Activated CD8-positive, alpha-beta T cell treated with anti-CD3 and anti-CD28 coated beads, Interleukin-2, amount 10 ng/mL, durations not matched to agents 7 days and 5 days (primary cell): ENCODE measurements around the gene PPARG. TPM values are rescaled to one million over a fixed set of nuclear protein-coding genes. Genes with fewer than 3 reads are reported as not detected.
"Not testable (repeated sequence)": the region's sequence is repeated elsewhere in the genome, so short reads cannot be mapped to it uniquely, and the experiment has no call there.

Source experiments
- ATAC-seq: fragments of 150-1000 bp; cut with Tn5 transposase; one replicate; pipeline ENCODE4 v1.10.0; 2021; ENCODE audit warnings: moderate library complexity
- CTCF ChIA-PET: fragments of 350-600 bp; sonication (Branson Sonifier 250); formaldehyde crosslinking; loops from one replicate; lab custom pipeline; 2021; ENCODE audit warnings: antibody characterized with exemption; lab: Charles Lee
- POLR2A ChIA-PET: fragments of 350-600 bp; sonication (Branson Sonifier 250); formaldehyde crosslinking; loops from one replicate; lab custom pipeline; 2021; ENCODE audit warnings: antibody characterized with exemption; lab: Charles Lee
- DNase-seq: peaks from one replicate; pipeline ENCODE4 v3.0.0-alpha.2; 2020
- H3K27ac Mint-ChIP-seq: one replicate; pipeline ENCODE4 v1.8.0; 2021; ENCODE audit warnings: mild to moderate bottlenecking, mixed read lengths
- H3K27me3 Mint-ChIP-seq: one replicate; pipeline ENCODE4 v1.8.0; 2021; ENCODE audit warnings: low read depth, mixed read lengths
- H3K36me3 Mint-ChIP-seq: one replicate; pipeline ENCODE4 v1.8.0; 2021; ENCODE audit warnings: low read depth, mixed read lengths
- H3K4me1 Mint-ChIP-seq: one replicate; pipeline ENCODE4 v1.8.0; 2021; ENCODE audit warnings: low read depth, mixed read lengths
- H3K4me3 Mint-ChIP-seq: one replicate; pipeline ENCODE4 v1.8.0; 2021; ENCODE audit warnings: mild to moderate bottlenecking, mixed read lengths
- H3K9me3 Mint-ChIP-seq: one replicate; pipeline ENCODE4 v1.8.0; 2022; ENCODE audit warnings: mixed read lengths; ENCODE audit not compliant: insufficient read depth
- total RNA-seq, 2 experiments: library from RNA; stranded (reverse); gene quantifications; one replicate each; pipeline ENCODE4 v1.2.3, GENCODE V29; 2021

PPARG gene
- total RNA-seq, 2 experiments from 2014 or later, result not detected

- ChIA-PET CTCF (interaction anchor here (1.7 to 5.6 kb wide), 3 partner anchors 14 to 340 kb away, joined by 3 to 160 read pairs (median 21); no protein-coding TSS in a partner anchor), POLR2A (no interaction called here)
- ATAC-seq (no peak), DNase-seq (no peak)
- no peaks in the 10 kb centered on the region for H3K36me3 Mint-ChIP-seq
- no peak overlapping the region for H3K4me3 Mint-ChIP-seq
- no peaks in the 10 kb centered on the region for H3K27me3 Mint-ChIP-seq
- no peaks in the 10 kb centered on the region for H3K9me3 Mint-ChIP-seq
- H3K4me1 Mint-ChIP-seq, result peaks cover 4% of the 10 kb centered on the region
- no peak overlapping the region for H3K27ac Mint-ChIP-seq
Observed at GRCh38 chr3:12477256-12477655, 188.4 kb downstream of the PPARG start.

- ATAC-seq, result no peak
- peaks cover 10% of the 10 kb centered on the region for H3K4me1 Mint-ChIP-seq
- ChIA-PET POLR2A (interaction anchor here (0.6 kb wide), 2 partner anchors 30 to 343 kb away, joined by 3 read pairs; no protein-coding TSS in a partner anchor), CTCF (interaction anchor here (1.9 to 5.6 kb wide), 5 partner anchors 84 to 351 kb away, joined by 7 to 160 read pairs (median 20); no protein-coding TSS in a partner anchor)
- H3K27ac Mint-ChIP-seq, result no peak overlapping the region
- H3K27me3 Mint-ChIP-seq, result no peaks in the 10 kb centered on the region
- no peaks in the 10 kb centered on the region for H3K36me3 Mint-ChIP-seq
- H3K4me3 Mint-ChIP-seq, result no peak overlapping the region
- no peaks in the 10 kb centered on the region for H3K9me3 Mint-ChIP-seq
- DNase-seq, result no peak
Observed at GRCh38 chr3:12478326-12478725, 189.5 kb downstream of the PPARG start.

- POLR2A ChIA-PET, result interaction anchor here (0.8 kb wide), 1 partner anchor 344 kb away, joined by 3 read pairs; no protein-coding TSS in a partner anchor
- ATAC-seq, H3K27me3 Mint-ChIP-seq, H3K4me3 Mint-ChIP-seq, H3K9me3 Mint-ChIP-seq, H3K36me3 Mint-ChIP-seq, DNase-seq, H3K27ac Mint-ChIP-seq: not testable (repeated sequence)
- CTCF ChIA-PET, result interaction anchor here (0.6 to 5.6 kb wide), 31 partner anchors 9 to 363 kb away, joined by 3 to 160 read pairs (median 4); partner anchors contain the start of gene TIMP4
- peaks cover 16% of the 10 kb centered on the region for H3K4me1 Mint-ChIP-seq
Observed at GRCh38 chr3:12479198-12479597, 190.3 kb downstream of the PPARG start.

GRCh38 chr3:12479919-12480427, 191.1 kb downstream of the PPARG start:
- DNase-seq (peak; percentile 44), ATAC-seq (no peak)
- H3K36me3 Mint-ChIP-seq, result no peaks in the 10 kb centered on the region
- ChIA-PET CTCF (interaction anchor here (0.6 to 5.6 kb wide), 36 partner anchors 9 to 363 kb away, joined by 3 to 160 read pairs (median 4); partner anchors contain the start of gene TIMP4), POLR2A (interaction anchor here (0.8 kb wide), 1 partner anchor 345 kb away, joined by 3 read pairs; no protein-coding TSS in a partner anchor)
- no peaks in the 10 kb centered on the region for H3K27me3 Mint-ChIP-seq
- H3K27ac Mint-ChIP-seq, result no peak overlapping the region
- H3K4me3 Mint-ChIP-seq, result no peak overlapping the region
- H3K9me3 Mint-ChIP-seq, result no peaks in the 10 kb centered on the region
- peaks cover 18% of the 10 kb centered on the region for H3K4me1 Mint-ChIP-seq

GRCh38 chr3:12483410-12483809, 194.5 kb downstream of the PPARG start:
- Mint-ChIP-seq H3K36me3 (peaks cover 7% of the 10 kb centered on the region), H3K4me1 (peaks cover 30% of the 10 kb centered on the region), H3K27ac (peak overlapping the region; percentile 96), H3K4me3 (peak overlapping the region; percentile 95), H3K9me3 (no peaks in the 10 kb centered on the region), H3K27me3 (no peaks in the 10 kb centered on the region)
- DNase-seq (no peak), ATAC-seq (no peak)
- ChIA-PET POLR2A (interaction anchor here (1.5 kb wide), 1 partner anchor 25 kb away, joined by 4 read pairs; no protein-coding TSS in a partner anchor), CTCF (interaction anchor here (2.3 to 3.9 kb wide), 2 partner anchors 345 to 348 kb away, joined by 13 to 32 read pairs; no protein-coding TSS in a partner anchor)

GRCh38 chr3:12483872-12484197, 195.0 kb downstream of the PPARG start:
- ChIA-PET CTCF (interaction anchor here (1.2 to 3.9 kb wide), 5 partner anchors 9 to 349 kb away, joined by 4 to 32 read pairs (median 8); no protein-coding TSS in a partner anchor), POLR2A (interaction anchor here (0.6 to 1.5 kb wide), 3 partner anchors 24 to 297 kb away, joined by 3 to 4 read pairs (median 3); no protein-coding TSS in a partner anchor)
- peaks cover 7% of the 10 kb centered on the region for H3K36me3 Mint-ChIP-seq
- no peaks in the 10 kb centered on the region for H3K27me3 Mint-ChIP-seq
- H3K4me1 Mint-ChIP-seq, result peaks cover 30% of the 10 kb centered on the region
- H3K4me3 Mint-ChIP-seq, result peak overlapping the region; percentile 95
- DNase-seq (no peak), ATAC-seq (no peak)
- no peaks in the 10 kb centered on the region for H3K9me3 Mint-ChIP-seq
- H3K27ac Mint-ChIP-seq, result peak overlapping the region; percentile 96

Other genes with a start within 250 kb of the PPARG start
- gene TIMP4, start 130.2 kb upstream of the PPARG start, total RNA-seq, result not detected
- gene TSEN2, start 195.4 kb downstream of the PPARG start, total RNA-seq, result 10 to 100 TPM in 1 of 2 experiments, 1 to 10 TPM in 1; 9.4 to 10.7 TPM